B cell (primary cell): ENCODE results near the gene FOXN1. TPM values are rescaled to one million over a fixed set of nuclear protein-coding genes. Genes with fewer than 3 reads are reported as not detected.
A peak's percentile ranks its signal among the peaks of the same experiment; 100 is the strongest.

Experiments
- ATAC-seq: fragments of 200-7000 bp; cut with Tn5 transposase; one replicate; pipeline ENCODE4 v1.10.0; 2021; ENCODE audit warnings: low read depth, mild to moderate bottlenecking, moderate number of reproducible peaks, moderate library complexity
- CTCF ChIA-PET: fragments of 350-600 bp; sonication (Branson Sonifier 250); formaldehyde crosslinking; loops from one replicate; lab custom pipeline; 2021; ENCODE audit warnings: antibody characterized with exemption, inconsistent platforms; lab: Charles Lee
- POLR2A ChIA-PET: fragments of 350-600 bp; sonication (Branson Sonifier 250); formaldehyde crosslinking; loops from one replicate; lab custom pipeline; 2021; ENCODE audit warnings: antibody characterized with exemption; lab: Charles Lee
- DNase-seq: peaks from one replicate; pipeline ENCODE4 v3.0.0; 2013
- H2AFZ ChIP-seq: 2 replicates; pipeline ENCODE4 v1.6.1; 2012; ENCODE audit warnings: mild to moderate bottlenecking, low read depth, low read length; ENCODE audit not compliant: insufficient read depth, poor library complexity, severe bottlenecking
- H3K27ac ChIP-seq, 2 donors: 1 replicate in 1 of 2; 2 replicates in 1 of 2; pipeline ENCODE4 v1.5.1; 2012 to 2013; ENCODE audit warnings: low read length in 2 of 2, mild to moderate bottlenecking in 2 of 2, moderate library complexity in 1 of 2
- H3K27me3 ChIP-seq, 4 experiments: fragments of 200-600 bp in 1 of 4; sonication (generic) in 1 of 4; replicated peaks in 1 of 4; 1 replicate in 2 of 4; 2 replicates in 2 of 4; pipeline versions ENCODE4 v1.6.1 to v1.7.0; 2013 to 2016; ENCODE audit warnings: low read length in 3 of 4, mild to moderate bottlenecking in 2 of 4, mixed read lengths in 1 of 4, moderate library complexity in 1 of 4; ENCODE audit not compliant: insufficient read depth in 4 of 4, control insufficient read depth in 3 of 4; ENCODE audit errors: control extremely low read depth in 1 of 4
- H3K36me3 ChIP-seq, 2 experiments: replicated peaks in 1 of 2; 1 replicate in 1 of 2; 2 replicates in 1 of 2; pipeline versions ENCODE4 v1.6.1 to v1.7.1; 2013; ENCODE audit warnings: low read length in 1 of 2; ENCODE audit not compliant: insufficient read depth in 2 of 2, control insufficient read depth in 1 of 2; ENCODE audit errors: control extremely low read depth in 1 of 2, extremely low read depth in 1 of 2
- H3K4me1 ChIP-seq, 2 donors: fragments of 200-600 bp in 1 of 2; sonication (generic) in 1 of 2; 1 replicate in 1 of 2; 2 replicates in 1 of 2; pipeline versions ENCODE4 v1.5.1 to v1.6.1; 2013 to 2017; ENCODE audit warnings: low read length in 2 of 2; ENCODE audit not compliant: control insufficient read depth in 2 of 2, insufficient read depth in 2 of 2
- H3K4me2 ChIP-seq: replicated peaks from 2 replicates; pipeline ENCODE3; 2012; ENCODE audit warnings: mild to moderate bottlenecking, low read depth, low read length; ENCODE audit not compliant: poor library complexity, severe bottlenecking
- H3K4me3 ChIP-seq, 5 experiments: fragments of 200-600 bp in 1 of 5; sonication (generic) in 1 of 5; 1 replicate in 3 of 5; 2 replicates in 2 of 5; pipeline versions ENCODE4 v1.5.1 to v1.7.0; 2011 to 2016; ENCODE audit warnings: low read length in 4 of 5, mild to moderate bottlenecking in 4 of 5, low read depth in 2 of 5, control low read depth in 1 of 5, moderate library complexity in 1 of 5; ENCODE audit not compliant: insufficient read depth in 1 of 5; ENCODE audit errors: control extremely low read depth in 1 of 5, extremely low read depth in 1 of 5
- H3K79me2 ChIP-seq: fragments of 200-600 bp; sonication (generic); one replicate; pipeline ENCODE4 v1.6.0; 2016; ENCODE audit warnings: low read length; ENCODE audit not compliant: control insufficient read depth, insufficient read depth
- H3K9ac ChIP-seq: fragments of 200-600 bp; sonication (generic); 2 replicates; pipeline ENCODE4 v1.6.1; 2017; ENCODE audit warnings: mild to moderate bottlenecking, low read length, moderate library complexity
- H3K9me3 ChIP-seq, 3 donors: one replicate each; pipeline versions ENCODE4 v1.6.1 to v1.7.1; 2013; ENCODE audit warnings: low read length in 2 of 3; ENCODE audit not compliant: control insufficient read depth in 2 of 3, insufficient read depth in 1 of 3; ENCODE audit errors: control extremely low read depth in 1 of 3
- H4K20me1 ChIP-seq: 2 replicates; pipeline ENCODE4 v1.6.0; 2012; ENCODE audit warnings: mild to moderate bottlenecking, low read length; ENCODE audit not compliant: insufficient read depth, control insufficient read depth, poor library complexity, severe bottlenecking
- H3K27ac Mint-ChIP-seq: one replicate; pipeline ENCODE4 v1.8.0; 2021; ENCODE audit warnings: mixed read lengths
- H3K27me3 Mint-ChIP-seq: one replicate; pipeline ENCODE4 v1.8.0; 2021; ENCODE audit warnings: mixed read lengths
- H3K4me1 Mint-ChIP-seq: one replicate; pipeline ENCODE4 v1.8.0; 2021; ENCODE audit warnings: mixed read lengths
- H3K4me3 Mint-ChIP-seq: one replicate; pipeline ENCODE4 v1.8.0; 2021; ENCODE audit warnings: mixed read lengths
- H3K9me3 Mint-ChIP-seq: one replicate; pipeline ENCODE4 v1.8.0; 2022; ENCODE audit warnings: mixed read lengths; ENCODE audit not compliant: insufficient read depth
- EZH2 ChIP-seq: IDR thresholded peaks from 2 replicates; pipeline ENCODE4 v1.6.1; 2012; ENCODE audit warnings: borderline replicate concordance, low read depth, mild to moderate bottlenecking, moderate library complexity, low read length; ENCODE audit not compliant: insufficient read depth, poor library complexity, severe bottlenecking
- WGBS: methylation state at CpG from one replicate; pipeline ENCODE4 v1.1.5; 2013; ENCODE audit warnings: missing lambda C conversion rate; ENCODE audit not compliant: insufficient coverage; 5-methylcytosine and 5-hydroxymethylcytosine counted together
- intact Hi-C: fragments of 100-400 bp; cut with micrococcal nuclease; formaldehyde crosslinking; loops from one replicate; pipeline ENCODE4 v1.10.0; 2022
- polyA plus RNA-seq: library from polyadenylated mRNA; depleted of rRNA; stranded (reverse); fragments of >200 nt; gene quantifications from 2 replicates; pipeline ENCODE4 v1.2.3, GENCODE V29; 2012
- total RNA-seq, 2 donors: library from RNA; stranded (reverse); fragments of 120-200 nt in 1 of 2; gene quantifications; 1 replicate in 1 of 2; 2 replicates in 1 of 2; pipeline versions ENCODE4 v1.2.3 to v1.2.4, GENCODE V29; 2013 to 2022
- TF ChIP-seq, protein P1 (sequence below): fragments of 200-600 bp; IDR thresholded peaks from one replicate; pipeline ENCODE4 v1.8.0; 2022; ENCODE audit warnings: antibody characterized with exemption, mild to moderate bottlenecking

FOXN1 gene
- total and polyA plus RNA-seq, 2 donors (not counting 1 experiment from before 2014, with no cell fraction given) = not detected

- Mint-ChIP-seq H3K27me3 (no peaks in the 10 kb centered on the region), H3K4me3 (no peak overlapping the region), H3K27ac (no peak overlapping the region), H3K9me3 (no peaks in the 10 kb centered on the region), H3K4me1 (peaks cover 45% of the 10 kb centered on the region)
- no peak for TF ChIP-seq EZH2
- TF ChIP-seq, protein P1, sequence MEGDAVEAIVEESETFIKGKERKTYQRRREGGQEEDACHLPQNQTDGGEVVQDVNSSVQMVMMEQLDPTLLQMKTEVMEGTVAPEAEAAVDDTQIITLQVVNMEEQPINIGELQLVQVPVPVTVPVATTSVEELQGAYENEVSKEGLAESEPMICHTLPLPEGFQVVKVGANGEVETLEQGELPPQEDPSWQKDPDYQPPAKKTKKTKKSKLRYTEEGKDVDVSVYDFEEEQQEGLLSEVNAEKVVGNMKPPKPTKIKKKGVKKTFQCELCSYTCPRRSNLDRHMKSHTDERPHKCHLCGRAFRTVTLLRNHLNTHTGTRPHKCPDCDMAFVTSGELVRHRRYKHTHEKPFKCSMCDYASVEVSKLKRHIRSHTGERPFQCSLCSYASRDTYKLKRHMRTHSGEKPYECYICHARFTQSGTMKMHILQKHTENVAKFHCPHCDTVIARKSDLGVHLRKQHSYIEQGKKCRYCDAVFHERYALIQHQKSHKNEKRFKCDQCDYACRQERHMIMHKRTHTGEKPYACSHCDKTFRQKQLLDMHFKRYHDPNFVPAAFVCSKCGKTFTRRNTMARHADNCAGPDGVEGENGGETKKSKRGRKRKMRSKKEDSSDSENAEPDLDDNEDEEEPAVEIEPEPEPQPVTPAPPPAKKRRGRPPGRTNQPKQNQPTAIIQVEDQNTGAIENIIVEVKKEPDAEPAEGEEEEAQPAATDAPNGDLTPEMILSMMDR = no peak
- peaks cover 4% of the 10 kb centered on the region for H4K20me1 ChIP-seq
- DNase-seq (peak; percentile 31), ATAC-seq (no peak)
- no peak overlapping the region for H3K27ac ChIP-seq
- no peaks in the 10 kb centered on the region for H3K9me3 ChIP-seq
- intact Hi-C loops = loop anchor here (5.0 to 10.0 kb wide), 2 partner anchors 140 to 237 kb away; partner anchors contain the start of genes IFT20, PROCA1, RAB34 and RPL23A
- H3K4me1 ChIP-seq = peaks cover 25 to 44% of the 10 kb centered on the region in 2 donors
- H3K4me2 ChIP-seq = no peak overlapping the region
- peaks cover 69% of the 10 kb centered on the region for H3K79me2 ChIP-seq
- no peaks in the 10 kb centered on the region for H3K27me3 ChIP-seq
- no peak overlapping the region for H3K9ac ChIP-seq
- ChIA-PET CTCF (interaction anchor here (1.5 kb wide), 1 partner anchor 38 kb away, joined by 5 read pairs; no protein-coding TSS in a partner anchor), POLR2A (interaction anchor here (0.6 to 1.8 kb wide), 2 partner anchors 25 to 28 kb away, joined by 3 to 4 read pairs; partner anchors contain the start of gene SPAG5)
- no peak overlapping the region for H2AFZ ChIP-seq
- H3K36me3 ChIP-seq = peaks cover 0 to 3% of the 10 kb centered on the region in 2 experiments
- H3K4me3 ChIP-seq = no peak overlapping the region
- 88% methylated on average over 6 of the region's 7 CpGs for WGBS
Observed at GRCh38 chr17:28574526-28574925, 68.4 kb downstream of the FOXN1 start.

GRCh38 chr17:28575126-28575795 is 69.1 kb downstream of the FOXN1 start:
- H3K9me3 Mint-ChIP-seq = no peaks in the 10 kb centered on the region
- H3K27me3 Mint-ChIP-seq = no peaks in the 10 kb centered on the region
- H3K4me3 Mint-ChIP-seq = no peak overlapping the region
- ChIA-PET CTCF (interaction anchor here (1.3 to 1.5 kb wide), 2 partner anchors 38 to 83 kb away, joined by 4 to 5 read pairs; no protein-coding TSS in a partner anchor), POLR2A (interaction anchor here (0.6 to 1.8 kb wide), 3 partner anchors 23 to 28 kb away, joined by 3 to 4 read pairs (median 4); partner anchors contain the start of genes SPAG5 and UNC119)
- Histone ChIP-seq H4K20me1 (no peaks in the 10 kb centered on the region), H3K4me2 (no peak overlapping the region), H3K4me1 (peaks cover 18 to 37% of the 10 kb centered on the region in 2 donors), H3K27ac (no peak overlapping the region), H3K9me3 (no peaks in the 10 kb centered on the region), H3K4me3 (no peak overlapping the region), H3K36me3 (peaks cover 0 to 3% of the 10 kb centered on the region in 2 experiments), H3K27me3 (no peaks in the 10 kb centered on the region), H3K79me2 (peaks cover 62% of the 10 kb centered on the region), H2AFZ (no peak overlapping the region), H3K9ac (no peak overlapping the region)
- H3K27ac Mint-ChIP-seq = no peak overlapping the region
- ATAC-seq = no peak
- no peak for TF ChIP-seq EZH2
- TF ChIP-seq, protein P1 = no peak
- no peak for DNase-seq
- 98% methylated on average over 14 of the region's 14 CpGs for WGBS
- intact Hi-C loops = loop anchor here (10.0 kb wide), 1 partner anchor 140 kb away; the partner anchor contains the start of genes PROCA1, RAB34 and RPL23A
- peaks cover 39% of the 10 kb centered on the region for H3K4me1 Mint-ChIP-seq
